Naive thymus-derived CD8-positive, alpha-beta T cell (primary cell): Measurements from ENCODE around the gene KCNE3. TPM values are rescaled to one million over a fixed set of nuclear protein-coding genes. Genes with fewer than 3 reads are reported as not detected.

ENCODE experiments used
- ATAC-seq, 2 donors: fragments of 150-1000 bp; cut with Tn5 transposase in 1 of 2; sonication (Bioruptor Pico), chemical (Tn5 transposase) in 1 of 2; 1 replicate in 1 of 2; 2 replicates in 1 of 2; pipeline ENCODE4 v1.10.0; 2021; ENCODE audit warnings: mild to moderate bottlenecking in 2 of 2, moderate library complexity in 2 of 2
- POLR2A ChIA-PET: fragments of 350-600 bp; sonication (Branson Sonifier 250); formaldehyde crosslinking; loops from one replicate; lab custom pipeline; 2021; ENCODE audit warnings: antibody characterized with exemption; lab: Charles Lee
- DNase-seq, 10 donors: peaks; one replicate each; pipeline versions ENCODE4 v3.0.0 to v3.0.0-alpha.2; 2020 to 2022
- H3K27ac Mint-ChIP-seq, 10 donors: one replicate each; pipeline ENCODE4 v1.8.0; 2020 to 2022; ENCODE audit warnings: mild to moderate bottlenecking in 10 of 10, mixed read lengths in 10 of 10, moderate library complexity in 4 of 10, inconsistent platforms in 1 of 10
- H3K27me3 Mint-ChIP-seq, 5 donors: one replicate each; pipeline ENCODE4 v1.8.0; 2021 to 2022; ENCODE audit warnings: mixed read lengths in 5 of 5
- H3K36me3 Mint-ChIP-seq, 3 donors: one replicate each; pipeline ENCODE4 v1.8.0; 2020 to 2022; ENCODE audit warnings: mixed read lengths in 3 of 3, mild to moderate bottlenecking in 2 of 3, inconsistent platforms in 1 of 3
- H3K4me1 Mint-ChIP-seq, 4 donors: one replicate each; pipeline ENCODE4 v1.8.0; 2021 to 2022; ENCODE audit warnings: mixed read lengths in 4 of 4
- H3K4me3 Mint-ChIP-seq, 10 donors: one replicate each; pipeline ENCODE4 v1.8.0; 2020 to 2022; ENCODE audit warnings: mild to moderate bottlenecking in 10 of 10, mixed read lengths in 10 of 10, moderate library complexity in 6 of 10, inconsistent platforms in 1 of 10
- H3K9me3 Mint-ChIP-seq, 9 donors: one replicate each; pipeline ENCODE4 v1.8.0; 2020 to 2022; ENCODE audit warnings: mixed read lengths in 9 of 9, mild to moderate bottlenecking in 3 of 9, inconsistent platforms in 1 of 9, moderate library complexity in 1 of 9
- polyA plus RNA-seq, 3 donors: library from polyadenylated mRNA; unstranded; fragments of 300-500 nt; fragmentation: Illumina TruSeq; gene quantifications; one replicate each; pipeline ENCODE4 v1.2.3, GENCODE V29; 2021
- total RNA-seq, 8 experiments: library from RNA in 2 of 8; stranded (reverse) in 2 of 8; gene quantifications; one replicate each; pipeline ENCODE4 v1.2.3 and lab custom pipeline; 2021 to 2026

The KCNE3 gene
- total RNA-seq (not detected), polyA plus RNA-seq (not detected), total RNA-seq (lab: John Stamatoyannopoulos, UW) (0 to 0.08 (median 0) reads per million in 6 experiments)

GRCh38 chr11:74466916-74467885 is at the start of gene KCNE3:
KCNE3 (minus strand) TSS chr11:74467549; CDS start chr11:74457563, 9,986 bp downstream.
- ATAC-seq = no peak
- POLR2A ChIA-PET = no interaction called here
- peak within 1 kb of the TSS in 1 of 10 donors; percentile 17 for H3K27ac Mint-ChIP-seq
- no peak for DNase-seq
- peaks cover 1 to 16% (median 6%) of the 10 kb centered on the region in 4 donors for H3K4me1 Mint-ChIP-seq
- H3K9me3 Mint-ChIP-seq = peaks cover 0 to 2% (median 0%) of the 10 kb centered on the region in 9 donors
- no peaks in the 10 kb centered on the region for H3K36me3 Mint-ChIP-seq
- H3K27me3 Mint-ChIP-seq = peaks cover 31 to 49% (median 43%) of the 10 kb centered on the region in 5 donors
- peak within 1 kb of the TSS in 7 of 10 donors; percentile 7 to 55 (median 29) for H3K4me3 Mint-ChIP-seq

- H3K4me3 Mint-ChIP-seq = no peak overlapping the region
- ATAC-seq (no peak), DNase-seq (no peak)
- peaks cover 0 to 2% (median 0%) of the 10 kb centered on the region in 4 donors for H3K4me1 Mint-ChIP-seq
- peaks cover 2 to 11% (median 4%) of the 10 kb centered on the region in 5 donors for H3K27me3 Mint-ChIP-seq
- H3K9me3 Mint-ChIP-seq = peaks cover 0 to 12% (median 4%) of the 10 kb centered on the region in 9 donors
- H3K27ac Mint-ChIP-seq = no peak overlapping the region
- H3K36me3 Mint-ChIP-seq = peaks cover 0 to 7% (median 6%) of the 10 kb centered on the region in 3 donors
- POLR2A ChIA-PET = interaction anchor here (1.0 kb wide), 1 partner anchor 14 kb away, joined by 3 read pairs; the partner anchor contains the start of gene LIPT2
These were observed 40.2 kb upstream of the KCNE3 start for GRCh38 chr11:74507582-74507981.

GRCh38 chr11:74506823-74507222 is 39.5 kb upstream of the KCNE3 start:
- Mint-ChIP-seq H3K36me3 (peaks cover 0 to 13% (median 0%) of the 10 kb centered on the region in 3 donors), H3K27ac (no peak overlapping the region)
- POLR2A ChIA-PET = interaction anchor here (1.0 kb wide), 1 partner anchor 13 kb away, joined by 3 read pairs; the partner anchor contains the start of gene LIPT2

GRCh38 chr11:74505911-74506310 is 38.6 kb upstream of the KCNE3 start:
- H3K4me1 Mint-ChIP-seq = peaks cover 0 to 2% (median 0%) of the 10 kb centered on the region in 4 donors
- ATAC-seq (no peak), DNase-seq (no peak)
- POLR2A ChIA-PET = no interaction called here
- H3K36me3 Mint-ChIP-seq = peaks cover 0 to 15% (median 0%) of the 10 kb centered on the region in 3 donors
- peaks cover 0 to 8% (median 0%) of the 10 kb centered on the region in 5 donors for H3K27me3 Mint-ChIP-seq
- H3K27ac Mint-ChIP-seq = no peak overlapping the region
- peaks cover 0 to 18% (median 4%) of the 10 kb centered on the region in 9 donors for H3K9me3 Mint-ChIP-seq
- H3K4me3 Mint-ChIP-seq = no peak overlapping the region

More at GRCh38 chr11:74506823-74507222, 39.5 kb upstream of the KCNE3 start:
- H3K4me3 Mint-ChIP-seq = no peak overlapping the region
- H3K9me3 Mint-ChIP-seq = peaks cover 0 to 14% (median 2%) of the 10 kb centered on the region in 9 donors
- peaks cover 0 to 11% (median 1%) of the 10 kb centered on the region in 5 donors for H3K27me3 Mint-ChIP-seq
- no peak for DNase-seq
- ATAC-seq = no peak
- H3K4me1 Mint-ChIP-seq = peaks cover 0 to 2% (median 0%) of the 10 kb centered on the region in 4 donors

GRCh38 chr11:74504100-74504691 is 36.8 kb upstream of the KCNE3 start:
- peaks cover 0 to 2% (median 0%) of the 10 kb centered on the region in 4 donors for H3K4me1 Mint-ChIP-seq
- H3K27me3 Mint-ChIP-seq = peaks cover 0 to 5% (median 0%) of the 10 kb centered on the region in 5 donors

GRCh38 chr11:74494916-74495315 is 27.6 kb upstream of the KCNE3 start:
- peaks cover 14 to 21% (median 19%) of the 10 kb centered on the region in 4 donors for H3K4me1 Mint-ChIP-seq
- H3K27ac Mint-ChIP-seq = peak overlapping the region in 1 of 10 donors; percentile 57
- no peak for ATAC-seq
- DNase-seq = no peak
- H3K27me3 Mint-ChIP-seq = no peaks in the 10 kb centered on the region
- H3K4me3 Mint-ChIP-seq = peak overlapping the region in 2 of 10 donors; percentile 28 to 32
- POLR2A ChIA-PET = interaction anchor here (0.5 kb wide), 1 partner anchor 42 kb away, joined by 3 read pairs; no protein-coding TSS in a partner anchor
- H3K9me3 Mint-ChIP-seq = no peaks in the 10 kb centered on the region
- H3K36me3 Mint-ChIP-seq = peaks cover 0 to 20% (median 11%) of the 10 kb centered on the region in 3 donors

More at GRCh38 chr11:74504100-74504691, 36.8 kb upstream of the KCNE3 start:
- Mint-ChIP-seq H3K36me3 (peaks cover 0 to 19% (median 0%) of the 10 kb centered on the region in 3 donors), H3K27ac (no peak overlapping the region), H3K4me3 (no peak overlapping the region), H3K9me3 (peaks cover 0 to 17% (median 6%) of the 10 kb centered on the region in 9 donors)
- no peak for DNase-seq
- POLR2A ChIA-PET = interaction anchor here (4.0 kb wide), 1 partner anchor 11 kb away, joined by 12 read pairs; the partner anchor contains the start of gene LIPT2
- no peak for ATAC-seq

GRCh38 chr11:74493791-74494630 is 26.7 kb upstream of the KCNE3 start:
- POLR2A ChIA-PET = interaction anchor here (0.5 to 2.3 kb wide), 16 partner anchors 10 to 1351 kb away, joined by 3 to 28 read pairs (median 6); partner anchors contain the start of genes C2CD3, FCHSD2, PGM2L1 and POLD3

GRCh38 chr11:74492974-74493790 is 25.8 kb upstream of the KCNE3 start, which contains the start of gene LIPT2:
LIPT2 (minus strand) TSS chr11:74493724; CDS start chr11:74493703, 21 bp downstream.
- Mint-ChIP-seq H3K27me3 (no peaks in the 10 kb centered on the region), H3K4me1 (peaks cover 17 to 22% (median 19%) of the 10 kb centered on the region in 4 donors), H3K4me3 (peak within 1 kb of the TSS; percentile 71 to 92 (median 88)), H3K9me3 (no peaks in the 10 kb centered on the region), H3K36me3 (peaks cover 0 to 26% (median 7%) of the 10 kb centered on the region in 3 donors), H3K27ac (peak within 1 kb of the TSS; percentile 68 to 97 (median 94))
- POLR2A ChIA-PET = interaction anchor here (0.7 to 2.3 kb wide), 19 partner anchors 10 to 1677 kb away, joined by 3 to 28 read pairs (median 5); partner anchors contain the start of genes C2CD3, FCHSD2, PGM2L1 and POLD3
- DNase-seq = peak; percentile 86 to 99 (median 96)
- peak; percentile 95 to 96 for ATAC-seq

More at GRCh38 chr11:74493791-74494630, 26.7 kb upstream of the KCNE3 start:
- DNase-seq (no peak), ATAC-seq (no peak)
- Mint-ChIP-seq H3K36me3 (peaks cover 0 to 25% (median 8%) of the 10 kb centered on the region in 3 donors), H3K4me1 (peaks cover 14 to 21% (median 19%) of the 10 kb centered on the region in 4 donors), H3K27me3 (no peaks in the 10 kb centered on the region), H3K4me3 (peak overlapping the region; percentile 71 to 92 (median 88)), H3K9me3 (no peaks in the 10 kb centered on the region), H3K27ac (peak overlapping the region; percentile 68 to 97 (median 92))

- no peak for ATAC-seq
- H3K4me3 Mint-ChIP-seq = peak overlapping the region; percentile 43 to 76 (median 65)
- no peak for DNase-seq
- H3K4me1 Mint-ChIP-seq = peaks cover 17 to 26% (median 19%) of the 10 kb centered on the region in 4 donors
- POLR2A ChIA-PET = interaction anchor here (0.6 to 0.9 kb wide), 4 partner anchors 93 to 546 kb away, joined by 3 to 5 read pairs (median 4); no protein-coding TSS in a partner anchor
- H3K27me3 Mint-ChIP-seq = no peaks in the 10 kb centered on the region
- peaks cover 0 to 22% (median under 1%) of the 10 kb centered on the region in 3 donors for H3K36me3 Mint-ChIP-seq
- H3K27ac Mint-ChIP-seq = peak overlapping the region in 6 of 10 donors; percentile 19 to 89 (median 58)
- H3K9me3 Mint-ChIP-seq = no peaks in the 10 kb centered on the region
These were observed 24.7 kb upstream of the KCNE3 start for GRCh38 chr11:74492084-74492483.

- POLR2A ChIA-PET = no interaction called here
- Mint-ChIP-seq H3K9me3 (no peaks in the 10 kb centered on the region), H3K4me1 (peaks cover 17 to 26% (median 19%) of the 10 kb centered on the region in 4 donors), H3K4me3 (peak overlapping the region in 2 of 10 donors; percentile 22 to 41), H3K27ac (no peak overlapping the region), H3K36me3 (peaks cover 0 to 17% (median 0%) of the 10 kb centered on the region in 3 donors), H3K27me3 (no peaks in the 10 kb centered on the region)
- no peak for ATAC-seq
- no peak for DNase-seq
These were observed 23.6 kb upstream of the KCNE3 start for GRCh38 chr11:74490941-74491340.
